ENCODE measurements around the gene APOL3.
"Not testable (repeated sequence)": the region's sequence is repeated elsewhere in the genome, so short reads cannot be mapped to it uniquely, and the experiment has no call there.

The APOL3 gene

DNA sequence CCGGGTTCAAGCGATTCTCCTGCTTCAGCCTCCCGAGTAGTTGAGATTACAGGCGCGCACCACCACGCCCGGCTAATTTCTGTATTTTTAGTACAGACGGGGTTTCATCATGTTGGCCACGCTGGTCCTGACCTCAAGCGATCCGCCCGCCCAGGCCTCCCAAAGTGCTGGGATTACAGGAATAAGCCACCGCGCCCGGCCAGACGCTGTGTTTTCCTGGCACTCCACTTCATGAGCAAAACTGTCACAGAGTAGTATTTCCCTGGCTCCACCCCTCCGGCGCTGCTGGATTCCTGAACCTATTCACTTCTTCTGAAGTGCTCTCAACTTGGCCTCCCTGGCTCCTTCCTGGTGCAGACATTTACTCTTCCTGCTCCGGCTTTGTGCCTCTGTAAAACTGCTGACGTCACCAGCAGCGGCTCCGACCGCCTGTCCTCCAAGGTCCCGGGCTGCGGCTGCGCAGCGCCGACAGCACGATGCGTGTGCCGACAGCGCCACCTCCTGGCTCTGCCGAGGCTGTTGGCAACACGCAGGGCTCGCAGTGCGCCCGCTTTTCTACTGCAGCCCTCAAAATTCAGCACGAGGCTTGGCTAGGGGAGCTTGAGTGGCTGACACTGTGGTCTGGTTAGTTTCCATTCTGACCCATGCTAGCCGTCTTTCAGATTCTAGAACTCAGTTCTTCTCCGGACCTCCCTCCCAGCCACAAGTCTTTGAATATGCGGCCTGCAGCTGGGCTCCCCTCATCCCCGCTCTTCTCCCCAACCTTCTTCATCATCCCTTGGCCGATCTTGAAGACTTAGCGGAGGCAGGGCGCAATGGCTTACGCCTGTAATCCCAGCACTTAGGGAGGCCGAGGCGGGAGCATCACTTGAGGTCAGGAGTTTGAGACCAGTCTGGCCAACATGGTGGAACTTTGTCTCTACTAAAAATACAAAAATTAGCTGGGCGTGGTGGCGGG, 36.6 kb downstream of the APOL3 start:
- DNase-seq (ENCODE audit: insufficient read length): peak; percentile 89
- no peak for TF ChIP-seq POLR2AphosphoS5 (IDR thresholded peaks at IDR 0.05; ENCODE audit: low read depth, low read length)
- TF ChIP-seq POLR2A (IDR thresholded peaks at IDR 0.05; ENCODE audit: low read depth, low read length): no peak
- TF ChIP-seq TAF1 (IDR thresholded peaks at IDR 0.05; ENCODE audit: borderline replicate concordance, low read depth, low read length): no peak
- FAIRE-seq: peak; percentile 100

DNA sequence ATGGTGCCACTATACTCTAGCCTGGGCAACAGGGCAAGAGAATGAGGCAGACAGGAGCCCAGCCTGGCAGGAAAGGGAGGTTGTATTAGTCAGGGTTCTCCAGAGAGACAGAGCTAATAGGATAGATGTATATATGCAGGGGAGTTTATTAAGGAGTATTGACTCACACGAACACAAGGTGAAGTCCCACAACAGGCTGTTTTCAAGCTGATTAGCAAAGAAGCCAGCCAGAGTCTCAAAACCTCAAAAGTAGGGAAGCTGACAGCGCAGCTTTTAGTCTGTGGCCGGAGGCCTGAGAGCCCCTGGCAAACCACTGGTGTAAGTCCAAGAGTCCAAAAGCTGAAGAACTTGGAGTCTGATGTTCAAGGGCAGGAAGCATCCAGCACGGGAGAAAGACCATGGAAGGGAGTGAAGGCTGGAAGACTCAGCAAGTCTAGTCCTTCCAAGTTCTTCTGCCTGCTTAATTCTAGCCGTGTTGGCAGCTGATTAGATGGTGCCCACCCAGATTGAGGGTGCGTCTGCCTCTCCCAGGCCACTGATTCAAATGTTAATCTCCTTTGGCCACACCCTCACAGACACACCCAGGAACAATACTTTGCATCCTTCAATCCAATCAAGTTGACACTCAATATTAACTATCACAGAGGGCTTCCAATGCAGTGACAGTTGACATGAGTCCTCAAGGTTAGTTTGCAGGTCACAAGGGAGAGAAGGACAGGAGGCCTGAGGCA, 39.8 kb downstream of the APOL3 start:
- DNase-seq (ENCODE audit: insufficient read length); FAIRE-seq: not testable (repeated sequence)

DNA sequence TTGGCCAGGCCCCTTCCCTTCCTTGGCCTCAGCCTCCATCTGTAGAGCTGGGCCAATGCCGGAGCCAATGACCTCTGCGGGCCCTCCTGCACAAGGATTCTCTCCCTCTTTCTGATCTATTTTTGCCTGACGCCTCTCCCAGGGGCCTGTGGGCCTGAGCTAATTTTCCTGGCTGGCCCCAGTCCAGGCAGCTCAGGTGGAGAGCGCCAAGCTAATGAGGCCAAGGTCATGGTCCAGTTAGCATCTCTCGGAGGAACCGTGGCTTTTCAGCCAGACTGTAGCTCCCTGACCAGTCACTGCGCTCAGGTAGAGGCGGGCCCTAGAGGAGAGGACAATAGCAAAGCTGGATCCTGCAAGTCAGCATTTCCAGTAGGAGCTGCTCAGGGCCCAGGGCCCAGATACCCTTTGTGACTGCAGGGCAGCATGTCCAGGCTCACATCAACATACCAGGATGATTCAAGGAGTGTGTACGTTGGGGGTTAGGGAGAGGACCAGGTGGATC, 43.5 kb downstream of the APOL3 start:
- TF ChIP-seq POLR2AphosphoS5 (IDR thresholded peaks at IDR 0.05; ENCODE audit: low read depth, low read length): no peak
- no peak for TF ChIP-seq TAF1 (IDR thresholded peaks at IDR 0.05; ENCODE audit: borderline replicate concordance, low read depth, low read length)
- no peak for TF ChIP-seq POLR2A (IDR thresholded peaks at IDR 0.05; ENCODE audit: low read depth, low read length)
- FAIRE-seq (no peak), DNase-seq (ENCODE audit: insufficient read length) (no peak)

DNA sequence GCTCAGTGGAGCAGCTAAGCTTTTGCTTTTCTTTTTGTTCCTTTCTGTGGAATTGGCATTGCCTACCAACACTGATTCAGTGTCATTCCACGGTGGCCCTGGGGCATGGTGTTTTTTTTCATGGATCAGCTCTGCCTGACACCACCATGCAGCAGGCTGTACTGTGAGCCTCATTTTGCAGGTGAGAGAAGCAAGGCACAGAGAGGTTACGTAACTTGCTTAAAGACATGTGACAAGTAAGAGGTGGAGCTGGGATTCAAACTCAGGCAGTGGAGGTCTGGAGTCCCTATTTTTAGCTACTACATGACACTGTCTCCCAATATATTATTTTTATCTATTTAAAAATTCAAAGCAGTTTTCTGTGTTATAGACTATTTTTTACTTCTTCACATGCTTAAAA, 44.4 kb downstream of the APOL3 start:
- FAIRE-seq: no peak
- DNase-seq (ENCODE audit: insufficient read length): no peak
- TF ChIP-seq POLR2A (IDR thresholded peaks at IDR 0.05; ENCODE audit: low read depth, low read length) (no peak), TAF1 (IDR thresholded peaks at IDR 0.05; ENCODE audit: borderline replicate concordance, low read depth, low read length) (no peak), POLR2AphosphoS5 (IDR thresholded peaks at IDR 0.05; ENCODE audit: low read depth, low read length) (no peak)

DNA sequence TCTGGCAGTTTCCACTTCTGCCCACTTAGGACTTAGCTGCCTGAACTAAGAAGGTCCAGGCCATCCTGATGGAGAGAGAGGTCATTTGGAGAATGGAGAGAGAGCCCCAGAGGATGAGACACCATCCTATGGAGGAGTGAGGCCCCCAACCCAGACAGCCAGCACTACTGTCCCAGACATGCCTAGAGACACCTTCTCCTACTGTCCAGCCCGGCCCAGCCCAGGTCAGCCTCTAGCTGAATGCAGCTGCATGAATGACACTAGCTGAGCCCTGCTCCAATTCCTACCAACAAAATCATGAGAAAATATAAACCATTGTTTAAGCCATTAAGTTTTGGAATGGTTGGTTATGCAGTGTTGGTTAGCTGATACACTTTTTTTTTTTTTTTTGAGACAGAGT, 47.4 kb downstream of the APOL3 start:
- no peak for TF ChIP-seq POLR2A (IDR thresholded peaks at IDR 0.05; ENCODE audit: low read depth, low read length)
- TF ChIP-seq POLR2AphosphoS5 (IDR thresholded peaks at IDR 0.05; ENCODE audit: low read depth, low read length): no peak
- TF ChIP-seq TAF1 (IDR thresholded peaks at IDR 0.05; ENCODE audit: borderline replicate concordance, low read depth, low read length): no peak
- DNase-seq (ENCODE audit: insufficient read length) (no peak), FAIRE-seq (no peak)

DNA sequence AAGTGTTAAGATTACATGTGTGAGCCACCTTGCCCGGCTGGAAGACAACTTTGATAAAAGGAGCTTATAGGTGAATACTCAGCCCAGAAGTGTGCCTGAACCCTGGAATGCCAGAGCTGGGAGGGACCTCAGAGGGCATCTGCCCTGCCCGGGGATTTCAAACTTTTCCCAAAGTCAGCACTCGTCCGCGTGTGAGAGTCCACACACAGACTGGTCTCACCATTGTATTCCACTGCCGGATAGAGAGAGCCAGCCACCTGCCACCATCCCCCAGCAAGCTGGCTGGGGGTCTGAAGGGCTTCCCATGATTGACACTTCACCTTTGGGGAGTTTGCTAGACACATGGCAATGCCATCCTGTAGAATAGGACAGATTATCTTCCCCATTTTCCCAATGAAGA, 49.2 kb downstream of the APOL3 start:
- TF ChIP-seq POLR2AphosphoS5 (IDR thresholded peaks at IDR 0.05; ENCODE audit: low read depth, low read length): no peak
- no peak for TF ChIP-seq TAF1 (IDR thresholded peaks at IDR 0.05; ENCODE audit: borderline replicate concordance, low read depth, low read length)
- TF ChIP-seq POLR2A (IDR thresholded peaks at IDR 0.05; ENCODE audit: low read depth, low read length): no peak
- FAIRE-seq (no peak), DNase-seq (ENCODE audit: insufficient read length) (no peak)

DNA sequence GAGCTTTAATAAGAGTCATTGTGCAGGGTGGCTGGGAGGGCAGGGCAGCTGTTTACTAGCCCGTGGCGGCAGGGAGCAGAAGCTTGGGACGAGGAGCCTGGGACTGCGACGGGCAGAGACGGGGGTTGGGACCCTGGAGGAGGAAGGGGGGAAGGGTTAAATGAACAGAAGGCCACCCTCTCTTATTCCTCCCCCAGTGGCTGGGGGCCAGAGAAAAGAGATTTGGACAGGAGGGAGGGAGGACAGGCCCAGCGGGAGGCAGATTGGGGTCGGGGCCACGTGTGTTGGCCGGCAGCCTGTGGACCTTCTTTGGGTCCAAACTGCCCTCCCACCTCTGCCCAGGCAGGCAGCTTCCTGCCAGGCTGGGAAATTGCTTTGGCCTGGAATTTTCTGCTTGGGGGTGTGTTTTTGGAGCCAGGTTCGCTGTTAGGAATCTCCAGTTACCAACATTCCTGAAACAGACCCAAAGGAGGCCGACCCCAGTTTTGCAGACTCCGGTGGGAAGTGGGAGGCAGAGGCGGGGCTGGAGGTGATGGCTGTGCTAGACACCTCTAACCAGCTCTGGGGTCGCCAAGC, 50.2 kb downstream of the APOL3 start:
- FAIRE-seq (no peak), DNase-seq (ENCODE audit: insufficient read length) (no peak)
- TF ChIP-seq POLR2AphosphoS5 (IDR thresholded peaks at IDR 0.05; ENCODE audit: low read depth, low read length) (no peak), TAF1 (IDR thresholded peaks at IDR 0.05; ENCODE audit: borderline replicate concordance, low read depth, low read length) (no peak), POLR2A (IDR thresholded peaks at IDR 0.05; ENCODE audit: low read depth, low read length) (no peak)

DNA sequence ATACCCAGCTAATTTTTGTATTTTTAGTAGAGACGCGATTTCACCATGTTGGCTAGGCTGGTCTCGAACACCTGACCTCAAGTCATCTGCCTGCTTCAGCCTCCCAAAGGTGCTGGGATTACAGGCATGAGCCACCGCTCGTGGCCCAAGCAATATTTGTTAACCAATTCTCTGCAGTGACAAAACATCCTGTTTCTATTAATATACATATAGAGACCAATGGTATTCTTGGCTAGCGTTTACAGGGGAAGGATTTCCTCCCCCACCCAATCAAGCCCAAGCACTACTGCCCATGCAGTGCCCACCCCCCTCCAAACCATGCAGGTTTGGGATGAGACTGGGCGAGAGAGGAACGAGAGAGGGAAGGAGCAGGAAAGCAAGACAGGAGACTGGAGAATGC, 53.1 kb downstream of the APOL3 start:
- FAIRE-seq (no peak), DNase-seq (ENCODE audit: insufficient read length) (no peak)
- TF ChIP-seq POLR2A (IDR thresholded peaks at IDR 0.05; ENCODE audit: low read depth, low read length): no peak
- TF ChIP-seq TAF1 (IDR thresholded peaks at IDR 0.05; ENCODE audit: borderline replicate concordance, low read depth, low read length): no peak
- TF ChIP-seq POLR2AphosphoS5 (IDR thresholded peaks at IDR 0.05; ENCODE audit: low read depth, low read length): no peak

DNA sequence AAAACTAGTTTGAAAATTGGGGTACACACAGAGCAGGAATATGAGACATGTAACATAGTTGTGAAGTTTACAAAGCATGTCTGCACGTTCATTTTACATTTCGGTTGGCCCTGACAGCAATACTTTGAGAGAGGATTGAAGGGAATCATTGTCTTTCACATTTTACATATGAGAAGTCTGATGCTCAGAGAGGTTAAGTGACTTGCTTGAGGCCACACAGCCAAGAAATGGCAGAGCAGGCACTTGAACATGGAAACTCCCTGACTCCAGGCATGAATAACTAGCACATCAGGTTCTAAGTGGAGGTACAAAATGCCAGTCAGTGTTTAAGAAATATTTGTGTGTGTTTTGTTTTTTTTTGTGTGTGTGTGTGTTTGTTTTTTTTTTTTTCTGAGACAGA, 53.6 kb downstream of the APOL3 start:
- no peak for FAIRE-seq

DNA sequence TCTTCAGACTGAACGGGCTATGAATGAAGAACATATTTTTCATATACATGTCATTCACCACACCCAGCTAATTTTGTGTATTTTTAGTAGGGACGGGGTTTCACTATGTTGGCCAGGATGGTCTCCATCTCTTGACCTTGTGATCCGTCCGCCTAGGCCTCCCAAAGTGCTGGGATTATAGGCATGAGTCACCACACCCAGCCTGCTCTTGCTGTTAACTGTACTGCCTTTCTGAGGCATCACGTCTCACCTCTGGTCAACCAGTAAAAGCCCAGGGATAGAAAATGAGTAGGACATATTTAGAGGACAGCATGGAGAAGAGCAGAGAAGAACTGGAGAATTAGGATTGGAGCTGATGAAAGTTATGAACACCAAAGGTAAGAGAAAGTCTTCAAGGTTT, 55.6 kb downstream of the APOL3 start:
- FAIRE-seq (no peak), DNase-seq (ENCODE audit: insufficient read length) (no peak)
- TF ChIP-seq POLR2AphosphoS5 (IDR thresholded peaks at IDR 0.05; ENCODE audit: low read depth, low read length): no peak

More for the DNA sequence above, 53.6 kb downstream of the APOL3 start:
- TF ChIP-seq POLR2AphosphoS5 (IDR thresholded peaks at IDR 0.05; ENCODE audit: low read depth, low read length): no peak
- no peak for TF ChIP-seq POLR2A (IDR thresholded peaks at IDR 0.05; ENCODE audit: low read depth, low read length)
- TF ChIP-seq TAF1 (IDR thresholded peaks at IDR 0.05; ENCODE audit: borderline replicate concordance, low read depth, low read length): no peak
- DNase-seq (ENCODE audit: insufficient read length): no peak

DNA sequence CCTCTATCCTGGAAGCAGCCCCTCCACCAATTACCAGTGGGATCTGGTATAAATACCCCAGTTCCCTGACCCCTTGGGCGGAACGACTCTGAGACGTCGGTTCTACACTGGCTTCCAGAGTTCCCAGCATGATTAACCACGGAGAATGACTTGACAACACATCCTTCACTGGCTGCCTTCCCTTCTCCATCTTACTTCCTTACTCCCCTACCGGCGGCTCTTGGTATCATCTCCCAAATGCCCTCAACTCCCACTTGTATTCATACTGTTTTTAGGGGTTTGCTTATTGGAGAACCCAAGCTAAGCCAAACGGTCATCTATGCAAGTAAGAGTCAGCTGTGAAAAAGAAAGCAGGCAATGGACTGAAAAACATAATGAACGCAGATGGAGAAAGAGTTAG, 56.1 kb downstream of the APOL3 start:
- no peak for FAIRE-seq
- TF ChIP-seq TAF1 (IDR thresholded peaks at IDR 0.05; ENCODE audit: borderline replicate concordance, low read depth, low read length) (no peak), POLR2AphosphoS5 (IDR thresholded peaks at IDR 0.05; ENCODE audit: low read depth, low read length) (no peak), POLR2A (IDR thresholded peaks at IDR 0.05; ENCODE audit: low read depth, low read length) (no peak)
- no peak for DNase-seq (ENCODE audit: insufficient read length)
